GM12878 (cell line): ENCODE data around the gene ZDHHC3. TPM values are rescaled to one million over a fixed set of nuclear protein-coding genes. Genes with fewer than 3 reads are reported as not detected.
A peak's percentile ranks its signal among the peaks of the same experiment; 100 is the strongest.

ENCODE experiments used
- ATAC-seq: fragments of 200-7000 bp; cut with Tn5 transposase; 3 replicates; pipeline ENCODE4 v1.9.1; 2020; ENCODE audit warnings: mild to moderate bottlenecking, moderate library complexity
- Bru-seq: library from RNA; stranded (reverse); fragments of 400-500 nt; gene quantifications from one replicate; lab custom pipeline; 2021; lab: Mats Ljungman, UMichigan
- BruChase-seq, 2 experiments: library from RNA; stranded (reverse); fragments of 400-500 nt; gene quantifications; one replicate each; lab custom pipeline; 2021; lab: Mats Ljungman, UMichigan
- BruUV-seq: library from RNA; stranded (reverse); fragments of 400-500 nt; replicated peaks from 2 replicates; lab custom pipeline; 2021; lab: Mats Ljungman, UMichigan
- CTCF ChIA-PET: fragments of 300-600 bp; sonication (Branson Sonifier 250); formaldehyde crosslinking; extraction: SDS; loops from one replicate; lab custom pipeline; 2021; ENCODE audit warnings: inconsistent platforms; lab: Yijun Ruan, JAX
- POLR2A ChIA-PET: fragments of 350-600 bp; formaldehyde crosslinking; extraction: SDS; loops from one replicate; lab custom pipeline; 2021; ENCODE audit warnings: inconsistent platforms; lab: Charles Lee
- RAD21 ChIA-PET: fragments of 300-600 bp; sonication (Branson Sonifier 250); formaldehyde crosslinking; loops from one replicate; lab custom pipeline; 2023; ENCODE audit warnings: antibody characterized with exemption; ENCODE audit not compliant: unreplicated experiment; lab: Charles Lee
- SMC1A ChIA-PET: fragments of 300-600 bp; sonication (Branson Sonifier 250); formaldehyde crosslinking; loops from one replicate; lab custom pipeline; 2023; ENCODE audit not compliant: unreplicated experiment, uncharacterized antibody; lab: Charles Lee
- DNase-seq: peaks from one replicate; pipeline ENCODE4 v3.0.0-alpha.2; 2011; ENCODE audit warnings: low read depth, low spot score
- FAIRE-seq: peaks from 3 replicates; lab custom pipeline; 2011; peaks lifted over from hg19 to GRCh38; lab: Jason Lieb, UNC
- H2AFZ ChIP-seq: 2 replicates; pipeline ENCODE4 v1.6.0; 2011; ENCODE audit warnings: low read depth, low read length, control low read depth; ENCODE audit not compliant: control insufficient read depth
- H3K27ac ChIP-seq: 2 replicates; pipeline ENCODE4 v1.5.1; 2011; ENCODE audit warnings: control low read depth; ENCODE audit not compliant: control insufficient read depth, insufficient read depth
- H3K27me3 ChIP-seq, 2 experiments: replicated peaks in 1 of 2; 2 replicates each; pipeline versions ENCODE4 v1.6.0 to v1.6.1; 2011; ENCODE audit warnings: low read length in 1 of 2; ENCODE audit not compliant: control insufficient read depth in 2 of 2, insufficient read depth in 2 of 2
- H3K36me3 ChIP-seq, 2 experiments: 2 replicates each; pipeline ENCODE4 v1.5.1; 2011; ENCODE audit warnings: low read length in 1 of 2; ENCODE audit not compliant: control insufficient read depth in 2 of 2, insufficient read depth in 2 of 2
- H3K4me1 ChIP-seq: 2 replicates; pipeline ENCODE4 v1.6.1; 2011; ENCODE audit warnings: mild to moderate bottlenecking, low read length, moderate library complexity, mixed read lengths; ENCODE audit not compliant: control insufficient read depth, insufficient read depth
- H3K4me2 ChIP-seq: 2 replicates; pipeline ENCODE4 v1.6.0; 2011; ENCODE audit warnings: control low read depth; ENCODE audit not compliant: control insufficient read depth, insufficient read depth
- H3K4me3 ChIP-seq: fragments of 200-600 bp; sonication (generic); 2 replicates; pipeline ENCODE4 v1.5.1; 2016
- H3K79me2 ChIP-seq: 2 replicates; pipeline ENCODE4 v1.6.0; 2011; ENCODE audit warnings: low read length; ENCODE audit not compliant: control insufficient read depth, insufficient read depth
- H3K9ac ChIP-seq: 2 replicates; pipeline ENCODE4 v1.8.0; 2011; ENCODE audit warnings: low read length, control low read depth, mixed read lengths; ENCODE audit not compliant: control insufficient read depth, insufficient read depth
- H3K9me3 ChIP-seq: replicated peaks from 3 replicates; pipeline ENCODE4 v1.5.1; 2011; ENCODE audit warnings: mild to moderate bottlenecking, low read length; ENCODE audit not compliant: control insufficient read depth, insufficient read depth
- H4K20me1 ChIP-seq: 2 replicates; pipeline ENCODE4 v1.6.0; 2011; ENCODE audit not compliant: control insufficient read depth, insufficient read depth
- CBFB ChIP-seq: IDR thresholded peaks from 2 replicates; pipeline ENCODE4 v1.6.1; 2016; ENCODE audit warnings: antibody characterized with exemption, low read depth
- CREM ChIP-seq: IDR thresholded peaks from 2 replicates; pipeline ENCODE4 v1.6.1; 2014; ENCODE audit warnings: antibody characterized with exemption, low read depth
- ESRRA ChIP-seq: IDR thresholded peaks from 2 replicates; pipeline ENCODE4 v1.6.1; 2012; ENCODE audit warnings: mild to moderate bottlenecking, low read length, improper control_type of control experiment
- KAT2A ChIP-seq: conservative IDR thresholded peaks from 2 replicates; pipeline ENCODE4 v1.6.1; 2011; ENCODE audit warnings: low read depth, low read length; ENCODE audit not compliant: control insufficient read depth
- MXI1 ChIP-seq: fragments of 150-350 bp; IDR thresholded peaks from 2 replicates; pipeline ENCODE4 v1.6.1; 2011; ENCODE audit warnings: low read depth, mild to moderate bottlenecking, inconsistent platforms, low read length, improper control_type of control experiment
- MYB ChIP-seq: fragments of 150-350 bp; IDR thresholded peaks from 2 replicates; pipeline ENCODE4 v1.6.1; 2014; ENCODE audit warnings: mild to moderate bottlenecking, low read depth, low read length, borderline replicate concordance
- POLR2AphosphoS5 ChIP-seq: IDR thresholded peaks from 2 replicates; pipeline ENCODE4 v1.6.1; 2011; ENCODE audit warnings: mild to moderate bottlenecking, low read length, inconsistent platforms
- STAT1 ChIP-seq: fragments of 450-650 bp; conservative IDR thresholded peaks from 2 replicates; pipeline ENCODE4 v1.6.1; 2014; ENCODE audit warnings: antibody characterized with exemption, mild to moderate bottlenecking
- ZNF622 ChIP-seq: fragments of 450-650 bp; IDR thresholded peaks from 2 replicates; pipeline ENCODE4 v1.6.1; 2017; ENCODE audit warnings: mild to moderate bottlenecking, inconsistent platforms
- WGBS: methylation state at CpG from one replicate; pipeline ENCODE4 v1.1.6; 2016; ENCODE audit warnings: low lambda C conversion rate; ENCODE audit not compliant: insufficient replicate concordance, insufficient coverage; ENCODE audit errors: missing lambda C conversion rate; 5-methylcytosine and 5-hydroxymethylcytosine counted together
- in situ Hi-C: fragments of 300-500 bp; cut with MboI; formaldehyde crosslinking; loops from 9 replicates; pipeline ENCODE4 v1.14.3; 2018; ENCODE audit warnings: mixed read lengths
- intact Hi-C: fragments of 100-400 bp; cut with micrococcal nuclease; formaldehyde crosslinking; loops from one replicate; pipeline ENCODE4 v1.14.2; 2022; ENCODE audit not compliant: unreplicated experiment
- long read RNA-seq, 2 experiments: library from polyadenylated mRNA; unstranded; transcript quantifications; one replicate each; pipeline ENCODE4 v2.0.0, GENCODE V29; 2019 to 2020
- polyA minus RNA-seq, 3 experiments: library from RNA; depleted of rRNA, polyadenylated mRNA; stranded (reverse); fragments of >200 nt; gene quantifications; 2 replicates each; pipeline ENCODE4 v1.2.3, GENCODE V29; 2011
- polyA plus RNA-seq, 11 experiments: library from polyadenylated mRNA; depleted of rRNA in 4 of 11; unstranded in 6 of 11; stranded (reverse) in 5 of 11; fragments of >200 nt; fragmentation: Nextera tagmentation in 4 of 11; fragmentation: Illumina TruSeq in 1 of 11; extraction: Ambion mirVana in 4 of 11; extraction: Trizol in 1 of 11; gene quantifications; 1 replicate in 1 of 11; 2 replicates in 10 of 11; pipeline versions ENCODE4 v1.2.1 to v1.2.3, GENCODE V29; 2011 to 2016; ENCODE audit warnings: inconsistent platforms in 2 of 11, missing spikeins in 2 of 11, low read depth in 1 of 11
- total RNA-seq, 4 experiments: library from RNA; depleted of rRNA in 3 of 4; stranded (reverse); fragments of >200 nt in 3 of 4; fragmentation: Illumina TruSeq in 1 of 4; extraction: Trizol in 1 of 4; gene quantifications; 2 replicates each; pipeline versions ENCODE4 v1.2.1 to v1.2.3, GENCODE V29; 2013 to 2021
- TF ChIP-seq, protein P1 (sequence below): fragments of 450-650 bp; IDR thresholded peaks from 2 replicates; pipeline ENCODE4 v1.6.1; 2016; ENCODE audit warnings: mild to moderate bottlenecking, moderate library complexity, borderline replicate concordance
- TF ChIP-seq, protein P2 (sequence below): fragments of 450-650 bp; IDR thresholded peaks from 2 replicates; pipeline ENCODE4 v1.6.1; 2016; ENCODE audit warnings: mild to moderate bottlenecking

ZDHHC3 gene, protein sequence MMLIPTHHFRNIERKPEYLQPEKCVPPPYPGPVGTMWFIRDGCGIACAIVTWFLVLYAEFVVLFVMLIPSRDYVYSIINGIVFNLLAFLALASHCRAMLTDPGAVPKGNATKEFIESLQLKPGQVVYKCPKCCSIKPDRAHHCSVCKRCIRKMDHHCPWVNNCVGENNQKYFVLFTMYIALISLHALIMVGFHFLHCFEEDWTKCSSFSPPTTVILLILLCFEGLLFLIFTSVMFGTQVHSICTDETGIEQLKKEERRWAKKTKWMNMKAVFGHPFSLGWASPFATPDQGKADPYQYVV
- 56.2 and 56.3 TPM in 2 replicates for total RNA-seq (2013; cell fraction: nucleolus; rRNA removed)
- 46.5 and 46.9 TPM in 2 replicates for total RNA-seq (2014; rRNA removed)
- 29.6 and 32.1 TPM in 2 replicates for total RNA-seq (2014; rRNA removed; fragmentation: Illumina TruSeq; extraction: Trizol)
- 40.0 and 42.6 TPM in 2 replicates for total RNA-seq (2021)
- 11.9 TPM for polyA plus RNA-seq (2011; ENCODE audit: low read depth)
- polyA plus RNA-seq (2011; rRNA removed) = 56.5 and 79.1 TPM in 2 replicates
- polyA plus RNA-seq (2011; cell fraction: cytosol; rRNA removed) = 87.6 and 105 TPM in 2 replicates
- polyA plus RNA-seq (2011; cell fraction: nucleus; rRNA removed) = 50.4 and 58.3 TPM in 2 replicates
- polyA plus RNA-seq (2012) = 19.2 and 21.2 TPM in 2 replicates
- polyA plus RNA-seq (2014; fragmentation: Illumina TruSeq; extraction: Trizol) = 40.3 and 47.8 TPM in 2 replicates
- polyA plus RNA-seq (2014; fragmentation: Nextera tagmentation; extraction: Ambion mirVana) = 1 to 10 TPM; 6.8 to 7.4 TPM
- polyA plus RNA-seq (2014; rRNA removed) = 38.1 and 41.5 TPM in 2 replicates
- polyA plus RNA-seq (2016; fragmentation: Nextera tagmentation; extraction: Ambion mirVana) = 10 to 100 TPM; 39.4 to 42.1 TPM
- 190 TPM in 2 replicates for polyA minus RNA-seq (2011; rRNA and poly(A)+ RNA removed)
- 25.6 and 27.0 TPM in 2 replicates for polyA minus RNA-seq (2011; cell fraction: cytosol; rRNA and poly(A)+ RNA removed)
- 24.4 and 43.5 TPM in 2 replicates for polyA minus RNA-seq (2011; cell fraction: nucleus; rRNA and poly(A)+ RNA removed)
- percentile 76 among the genes with signal in this experiment for Bru-seq, nascent RNA
- percentile 77 among the genes with signal in this experiment for BruChase-seq, experiment 1, labeled RNA remaining after a 6-hour chase
- BruChase-seq, experiment 2, labeled RNA remaining after a 2-hour chase = percentile 75 among the genes with signal in this experiment
- long read RNA-seq, experiment 1, transcript ZDHHC3-205 (7 exons, 2,687 nt) = major isoform, 27 of 39 reads
- long read RNA-seq, experiment 1, partial matches to known transcripts = 5 of 39 reads
- long read RNA-seq, experiment 1, other reads (novel, unspliced or antisense) = 3 of 39 reads
- long read RNA-seq, experiment 2, partial matches to known transcripts = 8 of 10 reads
- long read RNA-seq, experiment 2, other reads (novel, unspliced or antisense) = 0 of 10 reads

DNA sequence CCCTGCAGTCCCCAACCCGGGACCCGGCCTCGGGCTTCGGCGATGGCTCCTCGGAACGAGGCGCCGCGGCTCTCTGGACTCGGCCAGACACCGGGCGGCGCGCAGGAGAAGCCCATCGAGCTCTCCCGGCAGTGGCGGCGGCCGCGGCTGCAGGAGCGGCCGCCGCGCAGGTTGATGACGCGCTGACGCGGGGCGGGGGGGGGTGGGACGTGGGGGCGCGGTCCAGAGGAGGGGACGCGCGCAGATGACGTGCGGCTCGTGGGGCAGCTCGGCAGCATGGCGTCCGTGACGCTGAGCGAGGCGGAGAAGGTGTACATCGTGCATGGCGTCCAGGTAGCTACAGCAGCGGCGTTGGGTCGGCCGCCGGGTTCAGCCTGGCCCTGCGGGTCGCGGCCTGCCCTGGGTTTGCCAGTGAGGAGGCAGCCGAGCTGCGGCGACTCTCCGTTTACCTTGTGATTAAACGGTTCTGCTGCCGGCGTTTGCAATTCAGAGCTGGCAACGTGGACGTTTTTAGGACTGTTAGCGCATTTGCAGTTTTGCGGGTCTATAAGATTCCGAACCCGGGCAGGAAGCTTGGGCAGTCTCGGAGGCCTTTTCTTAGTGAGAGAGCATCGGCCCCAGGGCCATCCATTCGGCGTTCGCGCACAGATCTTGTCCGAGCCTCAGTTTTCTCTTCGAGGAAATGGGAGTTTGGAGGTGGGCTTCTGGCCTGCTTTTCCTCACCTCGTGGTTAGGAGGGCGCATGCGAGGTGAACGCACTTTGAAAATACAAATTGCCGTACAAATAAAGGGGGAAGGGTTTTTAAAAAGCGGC is at the start of gene ZDHHC3, which contains the start of gene EXOSC7:
Gene ZDHHC3 (minus strand): TSS at position 173 of the 814 bp plus-strand sequence. CDS start 16,738 bp downstream, outside the sequence.
Gene EXOSC7 (plus strand): TSS at position 243 of the 814 bp plus-strand sequence. CDS start 34 bp downstream, at position 277.
- Histone ChIP-seq H3K4me1 (peaks cover 19% of the 10 kb centered on the region), H3K27ac (peak within 1 kb of the TSS; percentile 78), H3K4me3 (peak within 1 kb of the TSS; percentile 94), H4K20me1 (no peaks in the 10 kb centered on the region), H3K9me3 (no peaks in the 10 kb centered on the region), H3K79me2 (peaks cover 77% of the 10 kb centered on the region), H3K27me3 (no peaks in the 10 kb centered on the region), H3K36me3 (no peaks in the 10 kb centered on the region), H3K9ac (peak within 1 kb of the TSS; percentile 94), H3K4me2 (peak within 1 kb of the TSS; percentile 94), H2AFZ (peak within 1 kb of the TSS; percentile 80)
- no TSS peak for BruUV-seq
- ChIA-PET SMC1A (interaction anchor here (0.7 to 4.4 kb wide), 8 partner anchors 8 to 60 kb away, joined by 3 to 25 read pairs (median 11); no protein-coding TSS in a partner anchor), POLR2A (interaction anchor here (0.7 to 3.6 kb wide), 9 partner anchors 9 to 36 kb away, joined by 3 to 15 read pairs (median 4); no protein-coding TSS in a partner anchor), RAD21 (interaction anchor here (0.6 to 2.1 kb wide), 4 partner anchors 9 to 273 kb away, joined by 3 to 7 read pairs (median 5); no protein-coding TSS in a partner anchor), CTCF (interaction anchor here (0.5 to 4.2 kb wide), 7 partner anchors 11 to 464 kb away, joined by 3 to 34 read pairs (median 3); no protein-coding TSS in a partner anchor)
- WGBS = under 1% methylated on average over 48 of the region's 82 CpGs
- ATAC-seq (peak; percentile 86), FAIRE-seq (peak; percentile 89), DNase-seq (no peak)
- in situ Hi-C loops = no loop called here
- intact Hi-C loops = loop anchor here (2.0 kb wide), 1 partner anchor 21 kb away; no protein-coding TSS in a partner anchor
- TF ChIP-seq, protein P1, sequence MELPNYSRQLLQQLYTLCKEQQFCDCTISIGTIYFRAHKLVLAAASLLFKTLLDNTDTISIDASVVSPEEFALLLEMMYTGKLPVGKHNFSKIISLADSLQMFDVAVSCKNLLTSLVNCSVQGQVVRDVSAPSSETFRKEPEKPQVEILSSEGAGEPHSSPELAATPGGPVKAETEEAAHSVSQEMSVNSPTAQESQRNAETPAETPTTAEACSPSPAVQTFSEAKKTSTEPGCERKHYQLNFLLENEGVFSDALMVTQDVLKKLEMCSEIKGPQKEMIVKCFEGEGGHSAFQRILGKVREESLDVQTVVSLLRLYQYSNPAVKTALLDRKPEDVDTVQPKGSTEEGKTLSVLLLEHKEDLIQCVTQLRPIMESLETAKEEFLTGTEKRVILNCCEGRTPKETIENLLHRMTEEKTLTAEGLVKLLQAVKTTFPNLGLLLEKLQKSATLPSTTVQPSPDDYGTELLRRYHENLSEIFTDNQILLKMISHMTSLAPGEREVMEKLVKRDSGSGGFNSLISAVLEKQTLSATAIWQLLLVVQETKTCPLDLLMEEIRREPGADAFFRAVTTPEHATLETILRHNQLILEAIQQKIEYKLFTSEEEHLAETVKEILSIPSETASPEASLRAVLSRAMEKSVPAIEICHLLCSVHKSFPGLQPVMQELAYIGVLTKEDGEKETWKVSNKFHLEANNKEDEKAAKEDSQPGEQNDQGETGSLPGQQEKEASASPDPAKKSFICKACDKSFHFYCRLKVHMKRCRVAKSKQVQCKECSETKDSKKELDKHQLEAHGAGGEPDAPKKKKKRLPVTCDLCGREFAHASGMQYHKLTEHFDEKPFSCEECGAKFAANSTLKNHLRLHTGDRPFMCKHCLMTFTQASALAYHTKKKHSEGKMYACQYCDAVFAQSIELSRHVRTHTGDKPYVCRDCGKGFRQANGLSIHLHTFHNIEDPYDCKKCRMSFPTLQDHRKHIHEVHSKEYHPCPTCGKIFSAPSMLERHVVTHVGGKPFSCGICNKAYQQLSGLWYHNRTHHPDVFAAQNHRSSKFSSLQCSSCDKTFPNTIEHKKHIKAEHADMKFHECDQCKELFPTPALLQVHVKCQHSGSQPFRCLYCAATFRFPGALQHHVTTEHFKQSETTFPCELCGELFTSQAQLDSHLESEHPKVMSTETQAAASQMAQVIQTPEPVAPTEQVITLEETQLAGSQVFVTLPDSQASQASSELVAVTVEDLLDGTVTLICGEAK = no peak
- TF ChIP-seq STAT1 (no peak), MXI1 (peak; percentile 83), MYB (no peak), CREM (peak; percentile 98), ESRRA (0 out of 2 replicates have a peak, but pooled peaks have one; percentile 55), ZNF622 (no peak), POLR2AphosphoS5 (peak; percentile 89), CBFB (no peak), KAT2A (no peak)
- TF ChIP-seq, protein P2, sequence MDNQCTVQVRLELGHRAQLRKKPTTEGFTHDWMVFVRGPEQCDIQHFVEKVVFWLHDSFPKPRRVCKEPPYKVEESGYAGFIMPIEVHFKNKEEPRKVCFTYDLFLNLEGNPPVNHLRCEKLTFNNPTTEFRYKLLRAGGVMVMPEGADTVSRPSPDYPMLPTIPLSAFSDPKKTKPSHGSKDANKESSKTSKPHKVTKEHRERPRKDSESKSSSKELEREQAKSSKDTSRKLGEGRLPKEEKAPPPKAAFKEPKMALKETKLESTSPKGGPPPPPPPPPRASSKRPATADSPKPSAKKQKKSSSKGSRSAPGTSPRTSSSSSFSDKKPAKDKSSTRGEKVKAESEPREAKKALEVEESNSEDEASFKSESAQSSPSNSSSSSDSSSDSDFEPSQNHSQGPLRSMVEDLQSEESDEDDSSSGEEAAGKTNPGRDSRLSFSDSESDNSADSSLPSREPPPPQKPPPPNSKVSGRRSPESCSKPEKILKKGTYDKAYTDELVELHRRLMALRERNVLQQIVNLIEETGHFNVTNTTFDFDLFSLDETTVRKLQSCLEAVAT = 0 out of 2 replicates have a peak, but pooled peaks have one; percentile 29
